HL-60/S4 treated with phorbol 12-myristate 13-acetate at 8.2 ng/mL for 4 days and 3 days (cell line): ENCODE measurements around the gene SH3GLB2.

Experiments
- in situ Hi-C: fragments of 300-500 bp; cut with MboI; formaldehyde crosslinking; loops from 2 replicates; pipeline ENCODE4 v1.15.0; 2022; ENCODE audit warnings: low sequenced_read_pairs

Gene SH3GLB2

GRCh38 chr9:129028192-129028966 lies at the start of gene SH3GLB2:
Gene SH3GLB2, minus strand, starts transcription at chr9:129028331. Its CDS starts 177 bp downstream, at chr9:129028154.
- in situ Hi-C loops, result no loop called here

DNA sequence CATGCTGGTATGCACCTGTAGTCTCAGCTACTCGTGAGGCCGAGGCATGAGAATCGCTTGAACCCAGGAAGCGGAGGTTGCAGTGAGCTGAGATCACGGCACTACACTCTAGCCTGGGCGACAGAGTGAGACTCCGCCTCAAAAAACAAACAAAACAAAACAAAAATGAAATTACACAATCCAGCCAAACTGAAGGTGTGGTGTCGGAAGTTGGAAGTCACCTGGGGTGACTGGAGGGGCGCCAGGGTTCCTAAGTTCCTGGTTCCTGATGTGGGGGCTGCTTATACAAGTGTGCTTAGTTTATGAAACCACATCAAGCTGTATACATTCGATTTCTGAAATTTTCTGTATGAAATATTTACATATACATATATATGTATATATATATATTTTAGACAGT lies 49.1 kb upstream of the SH3GLB2 start:
- in situ Hi-C loops, result no loop called here

GRCh38 chr9:129076640-129077037 lies 48.5 kb upstream of the SH3GLB2 start:
- in situ Hi-C loops, result no loop called here

DNA sequence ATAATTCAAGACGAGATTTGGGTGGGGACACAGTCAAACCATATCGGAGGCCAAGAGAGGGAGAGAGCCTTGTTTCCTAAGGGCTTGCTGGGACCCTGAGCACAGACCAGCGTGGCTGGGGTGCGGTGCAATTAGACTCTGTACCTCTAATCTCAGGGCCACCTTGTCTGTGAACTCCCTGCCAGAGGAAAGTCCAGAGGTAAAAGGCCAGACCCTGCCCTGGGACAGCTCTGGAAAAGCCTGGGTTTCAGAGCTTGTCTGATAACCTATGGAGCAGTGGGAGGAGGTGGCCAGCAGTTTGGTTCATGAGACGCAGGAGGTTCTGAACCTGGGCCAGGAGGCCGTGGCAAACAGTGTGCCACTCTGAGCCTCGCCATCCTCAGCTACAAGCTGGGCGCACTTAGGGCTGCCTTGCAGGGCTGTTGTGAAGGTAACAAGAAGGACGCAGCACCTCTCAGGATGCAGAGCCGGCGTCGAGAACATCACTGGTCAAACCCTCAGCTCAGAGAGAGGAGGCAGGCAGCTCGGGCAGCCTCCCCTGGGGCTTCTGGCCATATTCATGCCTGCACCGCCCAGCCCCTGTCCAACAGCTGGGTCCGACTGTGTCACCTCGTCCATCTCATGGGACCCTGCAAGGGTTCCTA lies 48.0 kb upstream of the SH3GLB2 start:
- in situ Hi-C loops, result no loop called here

DNA sequence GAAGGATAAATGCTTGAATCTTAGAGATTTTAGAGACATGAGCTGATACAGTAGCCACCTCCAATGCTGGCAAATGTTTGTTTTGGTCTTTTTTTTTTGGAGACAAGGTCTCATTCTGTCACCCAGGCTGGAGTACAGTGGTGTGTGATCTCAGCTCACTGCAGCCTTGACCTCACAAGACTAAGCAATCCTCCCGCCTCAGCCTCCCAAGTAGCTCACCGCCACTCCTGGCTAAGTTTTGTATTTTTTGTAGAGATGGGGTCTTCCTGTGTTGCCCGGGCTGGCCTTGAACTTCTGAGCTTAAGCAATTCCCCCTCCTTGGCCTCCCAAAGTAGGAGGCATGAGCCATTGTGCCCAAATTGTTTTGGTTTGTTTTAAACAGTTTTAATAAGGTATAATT lies 46.0 kb upstream of the SH3GLB2 start:
- in situ Hi-C loops, result no loop called here

GRCh38 chr9:129073404-129073803 lies 45.3 kb upstream of the SH3GLB2 start:
- in situ Hi-C loops, result no loop called here

- in situ Hi-C loops, result no loop called here
These were observed 44.0 kb upstream of the SH3GLB2 start for GRCh38 chr9:129072171-129072570.

- in situ Hi-C loops, result no loop called here
These were observed 43.5 kb upstream of the SH3GLB2 start for GRCh38 chr9:129071526-129072126.

DNA sequence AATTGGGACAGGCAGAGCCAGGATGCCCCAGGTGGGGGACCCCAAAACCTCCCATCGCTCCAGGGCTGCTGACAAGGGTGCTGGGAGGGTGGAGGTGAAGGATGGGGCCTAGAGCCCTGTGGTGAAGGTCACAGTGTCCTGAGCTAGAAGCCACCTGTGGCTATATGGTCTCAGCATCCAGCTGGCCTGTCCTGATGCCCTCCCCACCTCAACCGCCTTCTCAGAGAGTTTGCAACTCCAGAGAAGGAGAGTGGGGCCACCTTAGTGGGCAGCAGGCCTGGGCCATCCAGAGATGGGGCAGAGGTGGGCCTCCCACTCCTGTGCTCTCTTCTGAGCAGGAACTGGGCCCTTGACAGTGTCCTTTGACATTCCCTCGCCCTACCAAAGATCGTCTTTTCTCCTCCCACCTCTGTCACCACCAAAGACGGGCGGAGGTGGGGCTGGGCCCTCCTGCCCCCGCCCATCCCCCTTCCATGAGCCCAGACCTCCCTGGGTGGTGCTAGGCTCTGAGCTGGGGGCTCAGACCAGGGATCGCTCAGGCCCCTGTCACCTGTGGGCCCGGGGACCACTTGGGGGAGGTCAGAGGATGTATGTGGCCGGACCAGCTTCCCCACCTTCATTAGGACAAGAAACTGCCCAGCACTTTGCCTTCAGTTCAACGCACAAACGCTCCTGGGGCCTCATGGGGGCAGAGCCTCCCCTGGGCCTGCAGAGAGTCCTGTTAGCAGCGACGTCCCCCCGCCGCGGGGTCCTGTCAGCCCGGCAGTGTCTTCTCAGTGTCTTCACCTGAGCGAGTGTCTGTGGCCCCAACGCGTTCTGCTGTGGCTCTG lies 42.8 kb upstream of the SH3GLB2 start:
- in situ Hi-C loops, result no loop called here

- in situ Hi-C loops, result no loop called here
These were observed 41.9 kb upstream of the SH3GLB2 start for GRCh38 chr9:129069862-129070641.

DNA sequence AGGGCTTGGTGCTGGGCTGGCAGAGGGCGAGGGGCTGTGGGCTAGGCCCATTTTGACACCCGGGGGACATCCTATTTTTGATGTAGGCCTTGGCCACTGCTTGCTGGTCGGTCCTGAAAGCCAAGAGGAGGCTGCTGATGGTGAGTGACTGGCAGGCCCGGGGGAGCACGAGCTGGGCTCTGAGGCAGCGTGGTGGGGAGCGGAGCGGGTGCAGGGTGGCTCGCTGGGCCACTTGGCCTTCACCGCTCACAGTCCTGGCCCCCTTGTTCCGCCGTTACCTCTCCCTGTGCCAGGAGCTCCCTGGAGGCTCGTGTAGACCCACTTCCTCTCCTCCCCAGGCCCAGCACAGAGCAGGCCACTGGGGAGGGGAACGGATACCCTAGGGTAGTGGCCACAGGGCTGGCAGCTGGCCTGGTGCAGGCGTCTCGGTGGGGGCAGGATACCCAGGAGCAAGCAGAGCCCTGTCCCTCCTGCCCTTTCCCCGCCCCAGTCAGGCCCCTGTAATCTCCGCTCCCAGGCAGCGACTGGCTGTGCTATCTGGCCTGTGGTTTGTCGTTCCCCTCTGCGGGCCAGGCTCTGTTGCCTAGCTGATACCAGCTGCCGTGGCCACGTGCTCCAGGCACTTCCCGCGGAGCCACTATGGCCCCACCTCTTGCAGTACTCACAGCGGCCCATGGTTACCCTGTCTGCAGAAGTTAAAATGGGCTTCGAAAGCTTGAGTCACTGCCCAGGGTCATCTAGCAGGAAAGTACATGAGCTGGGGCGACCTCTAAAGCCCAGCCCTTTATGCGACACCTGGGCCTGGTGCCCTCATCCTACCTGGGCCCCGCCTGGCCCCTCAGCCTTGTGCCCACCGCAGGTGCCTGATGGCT lies 41.1 kb upstream of the SH3GLB2 start:
- in situ Hi-C loops, result no loop called here

DNA sequence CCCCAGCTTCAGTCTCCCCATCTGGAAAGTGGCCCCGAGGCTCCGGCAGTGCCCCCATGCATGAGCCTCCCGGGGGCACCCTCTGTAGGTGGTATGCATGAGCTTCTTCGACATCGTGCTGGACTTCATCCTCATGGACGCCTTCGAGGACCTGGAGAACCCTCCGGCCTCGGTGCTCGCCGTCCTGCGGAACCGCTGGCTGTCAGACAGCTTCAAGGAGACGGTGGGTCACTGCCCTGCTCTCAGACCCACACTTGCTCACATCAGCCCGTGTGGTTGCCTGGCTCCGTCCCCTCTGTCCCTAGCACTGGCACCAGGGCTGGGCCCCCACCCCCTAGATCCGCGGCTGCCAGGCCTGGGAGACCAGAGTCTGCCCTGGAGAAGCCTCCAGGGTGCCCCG lies 40.0 kb upstream of the SH3GLB2 start:
- in situ Hi-C loops, result no loop called here

DNA sequence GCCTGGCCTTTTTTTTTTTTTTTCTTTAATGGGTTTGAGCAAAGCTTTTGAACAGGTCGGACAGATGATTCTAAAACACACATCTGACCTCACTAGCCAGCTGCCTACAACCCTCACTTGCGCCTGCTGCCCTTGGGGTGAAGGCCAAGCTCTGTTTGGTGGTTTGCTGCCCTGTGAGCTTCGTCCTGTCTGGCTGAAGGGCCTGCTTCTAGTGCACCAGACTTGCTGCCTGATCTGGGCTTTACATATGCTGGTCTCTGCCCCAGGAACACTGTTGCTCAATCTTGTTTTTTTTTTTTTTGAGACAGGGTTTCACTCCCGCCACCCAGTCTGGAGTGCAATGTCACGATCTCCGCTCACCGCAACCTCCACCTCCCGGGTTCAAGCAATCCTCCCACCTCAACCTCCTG lies 36.4 kb upstream of the SH3GLB2 start:
- in situ Hi-C loops, result no loop called here

GRCh38 chr9:129063061-129063460 lies 34.9 kb upstream of the SH3GLB2 start:
- in situ Hi-C loops, result no loop called here

GRCh38 chr9:129060991-129061390 lies 32.9 kb upstream of the SH3GLB2 start:
- in situ Hi-C loops, result no loop called here

GRCh38 chr9:129059796-129060785 lies 32.0 kb upstream of the SH3GLB2 start:
- in situ Hi-C loops, result no loop called here

- in situ Hi-C loops, result no loop called here
These were observed 31.0 kb upstream of the SH3GLB2 start for GRCh38 chr9:129058965-129059795.
